Posterior vena cava (tissue), 2 donors: ENCODE results near the gene CNPY2. TPM values are rescaled to one million over a fixed set of nuclear protein-coding genes. Genes with fewer than 3 reads are reported as not detected.
"Not testable (repeated sequence)": the region's sequence is repeated elsewhere in the genome, so short reads cannot be mapped to it uniquely, and the experiment has no call there.

Experiments
- DNase-seq: peaks from one replicate; pipeline ENCODE4 v3.0.0-alpha.2; 2020; ENCODE audit warnings: low spot score
- intact Hi-C, 2 donors: fragments of 100-400 bp; cut with DNase I; formaldehyde crosslinking; loops; one replicate each; pipeline versions ENCODE4 v1.14.1 to v1.14.2; 2022 to 2023
- total RNA-seq, 2 donors: library from RNA; stranded (reverse); fragmentation: NEBNext Ultra II Directional; extraction: Animal tissue kit (Norgen Biotek cat#: 25700); gene quantifications; one replicate each; pipeline ENCODE4 v1.2.1, GENCODE V29; 2021
- donor health status: DM: yes; HTN: yes; CAD: no.
- donor health status: DM: yes; HTN: yes; CAD: no.

The CNPY2 gene
- total RNA-seq, 2 donors from 2014 or later = 62.1 to 79.3 TPM

DNA sequence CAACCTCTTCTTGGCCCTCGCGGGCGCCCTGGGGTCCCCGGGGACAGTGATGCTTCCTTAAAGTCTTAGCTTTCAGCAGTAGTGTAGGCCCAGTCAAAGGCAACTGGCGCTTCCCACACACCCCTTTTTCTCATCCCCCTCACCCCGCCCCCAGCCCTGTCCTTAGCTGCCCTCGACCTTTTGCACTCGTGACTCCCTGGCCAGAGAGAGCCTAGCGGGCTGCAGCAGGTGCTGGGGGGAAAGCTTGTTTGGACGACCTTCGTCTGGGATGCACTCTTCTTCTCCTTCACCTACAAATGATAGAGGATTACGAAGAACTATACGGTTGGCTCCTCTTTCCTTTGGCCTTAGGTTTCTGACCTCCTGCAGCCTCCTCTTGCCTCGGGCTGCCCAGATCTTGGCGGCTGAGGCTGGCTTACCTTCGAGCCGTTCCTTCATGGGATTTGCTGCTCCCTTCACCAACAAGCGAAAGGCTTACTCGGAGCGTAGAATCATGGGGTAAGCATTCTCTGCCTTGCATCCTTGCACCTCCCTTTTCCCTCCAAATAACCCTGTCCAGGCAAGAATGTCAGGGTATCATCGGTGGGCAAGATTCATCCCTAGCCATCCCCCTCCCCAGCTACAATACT is 48.2 kb downstream of the CNPY2 start:
- intact Hi-C loops = no loop called here
- DNase-seq = no peak

DNA sequence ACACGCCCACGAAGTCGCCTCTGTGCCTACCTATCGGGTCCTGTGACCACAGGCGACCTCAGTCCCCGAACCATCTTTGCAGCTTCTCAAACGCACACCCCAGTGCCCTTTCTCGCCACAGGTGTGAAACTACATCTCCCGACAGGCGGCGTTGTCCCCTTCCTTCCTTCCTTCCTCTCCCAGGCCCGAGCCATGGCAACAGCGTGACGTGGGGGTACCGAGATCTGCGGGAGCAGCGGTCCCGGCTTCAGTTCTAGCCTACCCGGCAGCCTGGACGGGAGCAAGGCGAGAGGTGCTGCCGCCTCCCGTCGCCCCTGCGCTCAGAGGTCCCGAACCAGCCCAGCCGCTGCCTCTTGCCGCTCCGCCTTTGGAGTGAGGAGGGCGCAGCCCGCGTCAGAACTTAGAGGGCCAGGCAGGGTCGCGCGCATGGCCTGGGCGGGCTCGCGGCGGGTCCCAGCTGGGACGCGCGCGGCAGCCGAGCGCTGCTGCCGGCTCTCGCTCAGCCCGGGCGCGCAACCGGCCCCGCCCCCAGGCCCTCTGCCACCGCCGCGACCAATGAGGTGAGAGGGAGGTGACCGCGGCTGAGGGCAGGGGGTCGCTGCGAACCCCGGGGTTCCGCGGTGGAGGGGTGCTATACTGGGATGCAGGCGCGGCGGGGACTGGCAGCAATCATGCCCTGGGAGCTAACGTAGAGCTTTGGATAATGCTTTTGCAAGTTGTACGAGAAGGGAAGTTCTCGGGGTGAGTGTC is 48.9 kb downstream of the CNPY2 start, which contains the start of gene COQ10A:
TSS of gene COQ10A (plus strand) at position 250 of the 750 bp plus-strand sequence. CDS start at position 427, 177 bp downstream.
- DNase-seq = peak; percentile 96
- intact Hi-C loops = no loop called here

DNA sequence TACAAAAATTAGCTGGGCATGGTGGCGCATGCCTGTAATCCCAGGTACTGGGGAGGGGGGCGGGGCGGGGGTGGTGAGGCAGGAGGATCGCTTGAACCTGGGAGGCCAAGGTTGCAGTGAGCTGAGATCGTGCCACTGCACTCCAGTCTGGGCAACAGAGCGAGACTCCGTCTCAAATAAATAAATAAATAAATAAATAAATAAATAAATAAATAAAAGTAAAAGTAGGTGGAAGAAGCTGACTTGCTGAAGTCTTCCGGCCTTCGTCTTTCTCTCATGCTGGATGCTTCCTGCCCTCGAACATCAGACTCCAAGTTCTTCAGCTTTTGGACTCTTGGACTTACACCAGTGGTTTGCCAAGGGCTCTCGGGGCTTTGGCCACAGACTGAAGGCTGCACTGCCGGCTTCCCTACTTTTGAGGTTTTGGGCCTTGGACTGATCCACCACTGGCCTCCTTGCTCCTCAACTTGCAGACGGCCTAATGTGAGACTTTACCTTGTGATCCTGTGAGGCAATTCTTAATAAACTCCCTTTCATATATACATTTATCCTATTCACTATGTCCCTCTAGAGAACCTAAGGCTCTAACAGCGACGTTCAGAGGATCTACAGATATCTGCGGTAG is 49.6 kb downstream of the CNPY2 start:
- intact Hi-C loops = not testable (repeated sequence)
- DNase-seq = peak; percentile 62

DNA sequence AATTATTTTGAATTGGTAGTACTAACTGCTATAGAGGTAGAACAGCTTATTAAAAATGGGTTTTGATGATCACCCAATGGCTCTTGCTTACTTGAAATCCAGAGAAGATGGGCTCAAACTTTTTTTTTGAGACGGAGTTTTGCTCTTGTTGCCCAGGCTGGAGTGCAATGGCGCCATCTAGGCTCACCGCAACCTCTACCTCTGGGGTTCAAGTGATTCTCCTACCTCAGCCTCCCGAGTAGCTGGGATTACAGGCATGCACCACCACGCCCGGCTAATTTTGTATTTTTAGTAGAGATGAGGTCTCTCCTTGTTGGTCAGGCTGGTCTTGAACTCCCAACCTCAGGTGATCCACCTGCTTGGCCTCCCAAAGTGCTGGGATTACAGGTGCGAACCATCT is 52.8 kb downstream of the CNPY2 start:
- intact Hi-C loops = loop anchor here in 1 of 2 donors (5.0 kb wide), 1 partner anchor 71 kb away; no protein-coding TSS in a partner anchor
- not testable (repeated sequence) for DNase-seq

DNA sequence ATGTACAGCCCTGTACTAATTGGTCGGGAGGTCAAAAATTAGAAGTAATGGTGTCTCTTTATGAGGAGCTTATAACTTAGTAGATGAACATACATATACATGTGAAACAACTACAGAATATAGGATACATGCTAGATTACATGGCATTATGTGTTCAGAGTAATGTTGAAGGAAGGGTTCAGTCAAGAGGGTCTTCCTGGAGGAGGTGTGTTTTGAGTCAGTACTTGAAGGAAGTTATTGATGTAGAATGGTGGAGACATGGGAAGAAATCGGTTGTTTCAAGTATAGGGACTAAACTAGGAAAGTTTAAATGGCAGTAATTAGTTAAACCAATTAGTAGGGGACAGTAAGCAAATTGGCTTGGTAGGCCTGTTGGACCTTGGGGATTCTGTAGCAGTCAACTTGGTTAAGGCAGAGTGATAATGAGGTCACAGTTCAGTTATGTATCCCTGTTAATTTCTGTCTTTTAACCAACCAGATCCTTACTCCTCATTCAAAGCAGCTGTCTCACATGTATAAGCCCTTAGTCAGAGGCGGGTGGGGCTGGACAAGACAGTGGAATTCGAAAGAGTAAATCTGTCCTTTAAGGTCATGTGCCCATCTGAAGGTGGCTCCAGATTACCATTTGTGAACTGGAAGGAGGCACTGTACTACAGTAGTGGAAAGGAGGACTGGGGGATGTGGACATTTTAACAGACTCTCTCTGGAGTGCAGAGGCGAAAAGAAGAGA is 54.1 kb downstream of the CNPY2 start:
- intact Hi-C loops = loop anchor here in 1 of 2 donors (5.0 kb wide), 1 partner anchor 69 kb away; no protein-coding TSS in a partner anchor
- DNase-seq = no peak

DNA sequence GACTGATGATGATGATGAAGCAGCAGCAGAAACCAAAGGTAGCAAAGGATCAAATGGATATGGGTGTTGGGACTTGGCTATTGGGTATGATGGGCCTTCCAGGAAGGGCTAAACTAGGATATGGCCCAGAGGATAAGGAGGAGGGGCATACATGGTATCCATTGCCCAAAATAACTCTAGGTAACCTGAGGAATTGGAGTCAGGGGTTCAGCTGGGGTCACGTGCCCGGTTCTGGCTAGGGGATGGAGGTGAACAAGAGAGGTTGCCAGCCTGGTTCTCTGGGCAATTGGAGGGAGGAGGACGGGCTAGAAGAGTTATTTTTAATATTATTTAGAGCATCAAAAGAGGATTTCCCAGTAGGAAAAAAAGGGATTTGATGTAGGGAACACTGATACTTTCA is 54.9 kb downstream of the CNPY2 start:
- intact Hi-C loops = loop anchor here in 1 of 2 donors (5.0 kb wide), 1 partner anchor 69 kb away; no protein-coding TSS in a partner anchor
- DNase-seq = no peak

DNA sequence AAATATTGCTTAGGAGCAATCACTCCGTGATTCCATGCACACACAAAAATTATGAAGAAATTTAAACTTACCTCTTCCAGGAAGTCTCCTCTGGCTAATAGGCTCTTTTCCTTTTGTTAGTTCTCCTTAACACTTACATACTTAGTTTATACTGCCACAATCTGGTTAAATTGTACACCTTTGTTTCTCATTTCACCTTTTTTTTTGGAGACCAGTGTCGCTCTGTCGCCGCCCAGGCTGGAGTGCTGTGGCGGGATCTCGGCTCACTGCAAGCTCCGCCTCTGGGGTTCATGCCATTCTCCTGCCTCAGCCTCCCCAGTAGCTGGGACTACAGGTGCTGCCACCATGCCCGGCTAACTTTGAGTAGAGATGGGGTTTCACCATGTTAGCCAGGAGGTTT is 55.4 kb downstream of the CNPY2 start:
- no peak for DNase-seq
- intact Hi-C loops = loop anchor here in 1 of 2 donors (5.0 kb wide), 1 partner anchor 68 kb away; no protein-coding TSS in a partner anchor

Other genes starting within 250 kb of the CNPY2 start
- 1 to 10 TPM in 1 of 2 donors, under 1 TPM in 1; 0.71 to 1.4 TPM for gene ERBB3, start 235.8 kb downstream of the CNPY2 start, total RNA-seq
- gene PA2G4, start 211.4 kb downstream of the CNPY2 start, total RNA-seq = 10 to 100 TPM; 59.3 to 71.7 TPM
- gene RPL41, start 199.4 kb downstream of the CNPY2 start, total RNA-seq = 1,000 to 10,000 TPM; 2,364 to 2,753 TPM
- 1 to 10 TPM; 7.9 to 8.0 TPM for gene ZC3H10, start 197.7 kb downstream of the CNPY2 start, total RNA-seq
- 100 to 1,000 TPM; 113 to 120 TPM for gene ESYT1, start 187.7 kb downstream of the CNPY2 start, total RNA-seq
- gene MYL6B, start 163.4 kb downstream of the CNPY2 start, total RNA-seq = 10 to 100 TPM; 32.9 to 35.7 TPM
- 1,000 to 10,000 TPM; 3,219 to 3,986 TPM for gene MYL6, start 157.6 kb downstream of the CNPY2 start, total RNA-seq
- gene SMARCC2, start 126.5 kb downstream of the CNPY2 start, total RNA-seq = 10 to 100 TPM; 81.0 to 93.9 TPM
- 10 to 100 TPM; 40.1 to 44.2 TPM for gene RNF41, start 94.1 kb downstream of the CNPY2 start, total RNA-seq
- gene NABP2, start 91.6 kb downstream of the CNPY2 start, total RNA-seq = 10 to 100 TPM; 19.9 to 23.1 TPM
- gene SLC39A5, start 85.9 kb downstream of the CNPY2 start, total RNA-seq = not detected
- gene ANKRD52, start 57.6 kb downstream of the CNPY2 start, total RNA-seq = 10 to 100 TPM; 24.6 to 34.5 TPM
- 10 to 100 TPM in 1 of 2 donors, 1 to 10 TPM in 1; 9.6 to 10.1 TPM for gene COQ10A, start 49.0 kb downstream of the CNPY2 start, total RNA-seq
- 100 to 1,000 TPM; 109 to 115 TPM for gene CS, start 15.7 kb downstream of the CNPY2 start, total RNA-seq
- 10 to 100 TPM; 29.4 to 40.7 TPM for gene PAN2, start 18.0 kb upstream of the CNPY2 start, total RNA-seq
- not detected for gene IL23A, start 22.9 kb upstream of the CNPY2 start, total RNA-seq
- 100 to 1,000 TPM; 108 to 113 TPM for gene STAT2, start 44.1 kb upstream of the CNPY2 start, total RNA-seq
- not detected for gene APOF, start 46.9 kb upstream of the CNPY2 start, total RNA-seq
- gene TIMELESS, start 133.4 kb upstream of the CNPY2 start, total RNA-seq = 1 to 10 TPM; 4.4 TPM
- not detected for gene MIP, start 138.7 kb upstream of the CNPY2 start, total RNA-seq
- 1 to 10 TPM; 1.7 to 2.3 TPM for gene SPRYD4, start 152.6 kb upstream of the CNPY2 start, total RNA-seq
- gene GLS2, start 172.2 kb upstream of the CNPY2 start, total RNA-seq = under 1 TPM; 0.24 to 0.69 TPM
- 10 to 100 TPM; 57.2 to 60.5 TPM for gene RBMS2, start 205.8 kb upstream of the CNPY2 start, total RNA-seq